ENCODE measurements around the gene INPP5A.

GRCh38 chr10:132711613-132712121 is 174.1 kb downstream of the INPP5A start:
- TF ChIP-seq CTCF (IDR thresholded peaks at IDR 0.05) (no peak), EZH2 (IDR thresholded peaks at IDR 0.05; ENCODE audit: borderline replicate concordance, insufficient read depth, low read depth, low read length, poor library complexity, severe bottlenecking) (no peak)
